Stomach (tissue), 9 donors: ENCODE data around the gene APOF. TPM values are rescaled to one million over a fixed set of nuclear protein-coding genes. Genes with fewer than 3 reads are reported as not detected.

Experiments
- DNase-seq, 2 donors: peaks; one replicate each; pipeline versions ENCODE4 v3.0.0 to v3.0.0-alpha.2; 2013 to 2019
- H3K27ac ChIP-seq, 5 donors: fragments of 200-600 bp in 4 of 5; sonication (generic) in 4 of 5; one replicate each; pipeline ENCODE4 v1.5.1; 2013 to 2019; ENCODE audit warnings: mild to moderate bottlenecking in 1 of 5, moderate library complexity in 1 of 5
- H3K27me3 ChIP-seq, 3 donors: fragments of 200-600 bp; sonication (generic); one replicate each; pipeline ENCODE4 v1.5.1; 2017 to 2019; ENCODE audit warnings: mixed run types in 1 of 3
- H3K36me3 ChIP-seq, 4 donors: fragments of 200-600 bp; sonication (generic); 1 replicate in 3 of 4; 2 replicates in 1 of 4; pipeline ENCODE4 v1.5.1; 2016 to 2019
- H3K4me1 ChIP-seq, 4 donors: fragments of 200-600 bp; sonication (generic); one replicate each; pipeline ENCODE4 v1.5.1; 2016 to 2019
- H3K4me3 ChIP-seq, 4 donors: fragments of 200-600 bp; sonication (generic) in 3 of 4; one replicate each; pipeline ENCODE4 v1.5.1; 2016 to 2019; ENCODE audit warnings: mild to moderate bottlenecking in 1 of 4
- H3K9me3 ChIP-seq, 4 donors: fragments of 200-600 bp; sonication (generic); one replicate each; pipeline ENCODE4 v1.5.1; 2016 to 2019
- CTCF ChIP-seq, 7 experiments: fragments of 450-650 bp in 4 of 7; fragments of 200-600 bp in 3 of 7; sonication (generic) in 3 of 7; IDR thresholded peaks; one replicate each; pipeline ENCODE4 v1.5.1; 2016 to 2019; ENCODE audit warnings: antibody characterized with exemption in 7 of 7, control low read depth in 2 of 7, mild to moderate bottlenecking in 1 of 7
- EP300 ChIP-seq: sonication (generic); formaldehyde crosslinking; IDR thresholded peaks from one replicate; pipeline ENCODE4 v1.6.1; 2017; ENCODE audit warnings: antibody characterized with exemption
- POLR2A ChIP-seq, 4 donors: fragments of 450-650 bp; IDR thresholded peaks; one replicate each; pipeline ENCODE4 v1.6.1; 2016; ENCODE audit warnings: antibody characterized with exemption in 4 of 4, control low read depth in 2 of 4, mild to moderate bottlenecking in 1 of 4, moderate library complexity in 1 of 4
- POLR2AphosphoS5 ChIP-seq, 3 donors: sonication (generic); formaldehyde crosslinking; IDR thresholded peaks; one replicate each; pipeline ENCODE4 v1.6.1; 2016; ENCODE audit warnings: antibody characterized with exemption in 3 of 3
- WGBS, 5 donors: extraction: QIAGEN DNeasy Blood & Tissue Kit in 3 of 5; methylation state at CpG; one replicate each; pipeline versions ENCODE4 v1.1.5 to v1.1.7; 2013 to 2018; 5-methylcytosine and 5-hydroxymethylcytosine counted together
- intact Hi-C: fragments of 100-400 bp; cut with DNase I; formaldehyde crosslinking; loops from one replicate; pipeline ENCODE4 v1.15.1; 2023; ENCODE audit warnings: low total_unique reads
- polyA plus RNA-seq, 3 donors: library from polyadenylated mRNA; stranded (reverse); fragments of 200-250 nt; gene quantifications; one replicate each; pipeline ENCODE4 v1.2.3, GENCODE V29; 2013
- total RNA-seq, 5 donors: library from RNA; depleted of rRNA; stranded (reverse); fragments of >200 nt; gene quantifications; one replicate each; pipeline versions ENCODE4 v1.1.0 to v1.2.3, GENCODE V29; 2014 to 2016
- donor health status: healthy with polysubstance abuse.
- donor health status: Bipolar disorder and iron deficiency.
- donor health status: healthy.

The APOF gene
- total and polyA plus RNA-seq, 8 donors = not detected

DNA sequence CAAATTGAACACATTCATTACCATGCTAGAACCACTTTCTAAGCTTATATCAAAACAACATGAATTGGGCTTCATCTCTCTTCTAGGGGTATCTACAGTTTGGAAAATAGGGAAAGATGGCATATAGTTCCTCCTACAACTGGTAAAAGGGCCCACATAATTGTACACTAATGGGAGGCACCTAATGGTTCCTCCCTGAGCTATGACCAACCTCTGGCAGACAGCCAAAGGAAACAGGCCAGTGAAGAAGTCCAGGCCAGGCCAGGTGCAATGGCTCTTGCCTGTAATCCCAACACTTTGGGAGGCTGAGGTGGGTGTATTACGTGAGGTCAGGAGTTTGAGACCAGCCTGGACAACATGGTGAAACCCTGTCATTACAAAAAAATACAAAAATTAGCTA, 23.2 kb upstream of the APOF start:
- TF ChIP-seq CTCF (IDR thresholded peaks at IDR 0.05) (no peak), EP300 (no peak), POLR2A (IDR thresholded peaks at IDR 0.05) (no peak), POLR2AphosphoS5 (IDR thresholded peaks at IDR 0.05) (no peak)
- Histone ChIP-seq H3K27ac (no peak overlapping the region), H3K9me3 (no peaks in the 10 kb centered on the region), H3K4me3 (no peak overlapping the region), H3K4me1 (no peaks in the 10 kb centered on the region), H3K27me3 (no peaks in the 10 kb centered on the region), H3K36me3 (no peaks in the 10 kb centered on the region)
- intact Hi-C loops = no loop called here
- DNase-seq = peak; percentile 63 to 71
- whole genome bisulfite sequencing, 5 donors = 84 to 100% (median 89%) methylated on average over 1 of the region's 1 CpG

DNA sequence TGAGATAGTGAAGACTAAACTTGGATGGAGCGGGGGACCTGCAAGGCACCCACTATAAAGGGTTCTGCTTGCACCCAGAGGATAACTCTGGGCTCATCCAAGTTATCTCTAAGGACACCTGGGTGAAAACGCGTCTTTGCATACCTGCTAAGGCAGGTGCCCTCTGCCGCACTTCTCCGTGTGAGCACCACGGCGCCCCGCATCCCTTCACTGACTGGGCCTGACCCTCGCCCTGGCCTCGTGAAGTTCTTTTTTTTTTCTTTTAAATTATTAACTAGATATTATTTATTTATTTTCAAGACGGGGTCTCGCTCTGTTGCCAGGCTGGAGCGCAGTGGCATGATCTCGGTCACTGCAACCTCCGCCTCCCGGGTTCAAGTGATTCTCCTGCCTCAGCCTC, 20.0 kb upstream of the APOF start:
- DNase-seq = no peak
- Histone ChIP-seq H3K4me1 (no peaks in the 10 kb centered on the region), H3K9me3 (no peaks in the 10 kb centered on the region), H3K27ac (no peak overlapping the region), H3K27me3 (no peaks in the 10 kb centered on the region), H3K4me3 (no peak overlapping the region), H3K36me3 (no peaks in the 10 kb centered on the region)
- intact Hi-C loops = no loop called here
- WGBS, 5 donors = 89 to 90% (median 90%) methylated on average over 15 to 16 of the region's 16 CpGs
- no peak for TF ChIP-seq POLR2AphosphoS5 (IDR thresholded peaks at IDR 0.05)
- no peak for TF ChIP-seq CTCF (IDR thresholded peaks at IDR 0.05)
- TF ChIP-seq EP300 = no peak
- TF ChIP-seq POLR2A (IDR thresholded peaks at IDR 0.05) = no peak

GRCh38 chr12:56377989-56378316, 15.3 kb upstream of the APOF start:
- intact Hi-C loops = no loop called here
- 21 to 36% (median 24%) methylated on average over 1 of the region's 1 CpG for WGBS, 5 donors
- no peak for DNase-seq

DNA sequence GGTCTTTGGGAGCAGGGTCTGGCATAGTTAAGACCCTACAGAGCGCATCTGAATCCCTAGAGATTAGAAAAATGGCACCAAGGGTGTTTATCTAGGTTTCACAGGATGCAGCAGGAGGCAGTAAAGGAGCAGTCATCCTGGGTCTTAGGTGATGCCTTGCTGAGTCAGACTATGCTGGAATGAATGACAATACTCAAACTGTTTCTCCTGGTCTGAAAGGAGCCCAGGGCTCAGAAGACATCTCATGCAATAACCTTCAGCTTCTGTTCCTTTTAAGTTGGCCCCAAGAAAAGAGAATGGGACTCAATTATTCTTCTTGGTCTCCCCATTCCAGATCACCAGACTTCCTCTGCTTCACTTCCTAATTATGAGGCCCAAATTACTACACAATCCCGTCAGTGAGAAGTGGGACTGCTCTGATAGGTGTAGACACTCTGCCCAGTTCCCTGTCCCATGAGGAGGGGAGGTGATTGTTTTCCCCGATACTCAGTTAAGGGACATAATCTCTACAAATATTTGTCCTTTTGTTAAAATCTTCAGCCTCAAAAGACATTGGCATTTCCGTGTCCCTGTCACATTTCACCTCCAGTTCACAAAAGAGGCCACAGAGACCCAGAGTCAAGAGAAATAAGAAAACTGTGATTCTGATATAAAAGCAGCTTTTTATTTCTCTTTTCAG, 14.8 kb upstream of the APOF start:
- Histone ChIP-seq H3K4me3 (no peak overlapping the region), H3K27ac (no peak overlapping the region), H3K36me3 (no peaks in the 10 kb centered on the region), H3K27me3 (no peaks in the 10 kb centered on the region), H3K9me3 (no peaks in the 10 kb centered on the region), H3K4me1 (no peaks in the 10 kb centered on the region)
- no peak for DNase-seq
- intact Hi-C loops = no loop called here
- WGBS, 5 donors = 57 to 70% (median 65%) methylated on average over 4 of the region's 4 CpGs
- no peak for TF ChIP-seq CTCF (IDR thresholded peaks at IDR 0.05)

More at GRCh38 chr12:56377989-56378316, 15.3 kb upstream of the APOF start:
- Histone ChIP-seq H3K9me3 (no peaks in the 10 kb centered on the region), H3K4me3 (no peak overlapping the region), H3K27ac (no peak overlapping the region), H3K27me3 (no peaks in the 10 kb centered on the region), H3K36me3 (no peaks in the 10 kb centered on the region), H3K4me1 (no peaks in the 10 kb centered on the region)
- TF ChIP-seq POLR2AphosphoS5 (IDR thresholded peaks at IDR 0.05) (no peak), CTCF (IDR thresholded peaks at IDR 0.05) (no peak), POLR2A (IDR thresholded peaks at IDR 0.05) (no peak), EP300 (no peak)
